GM23338 (cell line): Measurements from ENCODE around the gene CASK. TPM values are rescaled to one million over a fixed set of nuclear protein-coding genes. Genes with fewer than 3 reads are reported as not detected.

ENCODE experiments used
- ATAC-seq: fragments of 200-7000 bp; cut with Tn5 transposase; 3 replicates; pipeline ENCODE4 v1.9.1; 2020
- DNase-seq: peaks from one replicate; pipeline ENCODE4 v3.0.0-alpha.2; 2015; ENCODE audit warnings: low spot score
- H2AFZ ChIP-seq: fragments of 200-600 bp; sonication (generic); 2 replicates; pipeline ENCODE4 v1.8.0; 2016; ENCODE audit warnings: antibody characterized with exemption, mild to moderate bottlenecking, moderate library complexity
- H3F3A ChIP-seq: fragments of 200-600 bp; sonication (generic); replicated peaks from 2 replicates; pipeline ENCODE4 v1.8.0; 2017; ENCODE audit warnings: antibody characterized with exemption, mixed run types, low read depth
- H3K27ac ChIP-seq: fragments of 200-600 bp; sonication (generic); 2 replicates; pipeline ENCODE4 v1.6.1; 2016; ENCODE audit warnings: low read depth
- H3K27me3 ChIP-seq: fragments of 200-600 bp; sonication (generic); 2 replicates; pipeline ENCODE4 v1.8.0; 2016; ENCODE audit warnings: mild to moderate bottlenecking, mixed run types, moderate library complexity; ENCODE audit not compliant: insufficient read depth
- H3K36me3 ChIP-seq: fragments of 200-600 bp; sonication (generic); 2 replicates; pipeline ENCODE4 v1.8.0; 2016; ENCODE audit warnings: mild to moderate bottlenecking; ENCODE audit not compliant: insufficient read depth
- H3K4me1 ChIP-seq: fragments of 200-600 bp; sonication (generic); 2 replicates; pipeline ENCODE4 v1.8.0; 2016; ENCODE audit warnings: mild to moderate bottlenecking, moderate library complexity; ENCODE audit not compliant: insufficient read depth
- H3K4me2 ChIP-seq: fragments of 200-600 bp; sonication (generic); 2 replicates; pipeline ENCODE4 v1.7.1; 2017; ENCODE audit warnings: mixed run types
- H3K4me3 ChIP-seq: fragments of 200-600 bp; sonication (generic); 2 replicates; pipeline ENCODE4 v1.6.1; 2016; ENCODE audit warnings: mixed run types
- H3K79me2 ChIP-seq: fragments of 200-600 bp; sonication (generic); replicated peaks from 2 replicates; pipeline ENCODE4 v1.8.0; 2017; ENCODE audit warnings: mild to moderate bottlenecking; ENCODE audit not compliant: insufficient read depth
- H3K9me2 ChIP-seq: fragments of 200-600 bp; sonication (generic); 2 replicates; pipeline ENCODE4 v1.8.0; 2017; ENCODE audit not compliant: insufficient read depth
- H4K20me1 ChIP-seq: fragments of 200-600 bp; sonication (generic); replicated peaks from 2 replicates; pipeline ENCODE4 v1.8.0; 2017; ENCODE audit warnings: mild to moderate bottlenecking; ENCODE audit not compliant: insufficient read depth
- H3K27ac Mint-ChIP-seq: 2 replicates; pipeline ENCODE4 v1.8.0; 2020; ENCODE audit warnings: inconsistent platforms, mild to moderate bottlenecking, moderate library complexity, mixed read lengths
- H3K27me3 Mint-ChIP-seq: 3 replicates; pipeline ENCODE4 v1.8.0; 2022; ENCODE audit warnings: low read depth, mild to moderate bottlenecking, moderate library complexity, mixed read lengths, inconsistent platforms; ENCODE audit not compliant: insufficient read depth, poor library complexity
- H3K36me3 Mint-ChIP-seq: 3 replicates; pipeline ENCODE4 v1.8.0; 2021; ENCODE audit warnings: low read depth, mild to moderate bottlenecking, inconsistent platforms, moderate library complexity, mixed read lengths
- H3K4me1 Mint-ChIP-seq: 3 replicates; pipeline ENCODE4 v1.8.0; 2020; ENCODE audit warnings: mild to moderate bottlenecking, inconsistent platforms, mixed read lengths
- H3K4me3 Mint-ChIP-seq: 3 replicates; pipeline ENCODE4 v1.8.0; 2021; ENCODE audit warnings: moderate library complexity, mild to moderate bottlenecking, inconsistent platforms, mixed read lengths
- H3K9me3 Mint-ChIP-seq: 3 replicates; pipeline ENCODE4 v1.8.0; 2020; ENCODE audit warnings: moderate library complexity, mild to moderate bottlenecking, inconsistent platforms, mixed read lengths
- EZH2 ChIP-seq: fragments of 200-600 bp; sonication (generic); IDR thresholded peaks from one replicate; pipeline ENCODE4 v1.8.0; 2017; ENCODE audit warnings: antibody characterized with exemption, mild to moderate bottlenecking, low read depth; ENCODE audit not compliant: unreplicated experiment
- EZH2phosphoT487 ChIP-seq: fragments of 200-600 bp; sonication (generic); IDR thresholded peaks from one replicate; pipeline ENCODE4 v1.8.1; 2018; ENCODE audit warnings: antibody characterized with exemption; ENCODE audit not compliant: unreplicated experiment
- JUNB ChIP-seq: IDR thresholded peaks from one replicate; pipeline ENCODE4 v1.6.1; 2016; ENCODE audit warnings: antibody characterized with exemption; ENCODE audit not compliant: unreplicated experiment
- NANOG ChIP-seq: IDR thresholded peaks from 2 replicates; pipeline ENCODE4 v1.6.1; 2016; ENCODE audit warnings: antibody characterized with exemption, borderline replicate concordance
- STAT1 ChIP-seq: IDR thresholded peaks from one replicate; pipeline ENCODE4 v1.6.1; 2016; ENCODE audit warnings: antibody characterized with exemption; ENCODE audit not compliant: unreplicated experiment
- ZNF331 ChIP-seq: fragments of 250-450 bp; sonication (Bioruptor Pico); IDR thresholded peaks from 2 replicates; pipeline ENCODE4 v1.5.0; 2020; ENCODE audit warnings: low read depth, mild to moderate bottlenecking, moderate library complexity
- ZNF462 ChIP-seq: fragments of 250-450 bp; sonication (Bioruptor Pico); IDR thresholded peaks from 2 replicates; pipeline ENCODE4 v1.5.0; 2020; ENCODE audit warnings: mild to moderate bottlenecking, moderate library complexity
- polyA plus RNA-seq: library from polyadenylated mRNA; unstranded; fragments of >200 nt; fragmentation: Nextera tagmentation; extraction: Ambion mirVana; gene quantifications from 2 replicates; pipeline ENCODE4 v1.2.1, GENCODE V29; 2016
- total RNA-seq: library from RNA; depleted of rRNA; stranded (reverse); fragments of >200 nt; shearing (Covaris generic); gene quantifications from 2 replicates; pipeline ENCODE4 v1.2.3, GENCODE V29; 2014
- TF ChIP-seq, protein P1 (sequence below), 2 experiments: fragments of 200-600 bp in 1 of 2; sonication (generic) in 1 of 2; conservative IDR thresholded peaks; 2 replicates each; pipeline versions ENCODE4 v1.5.1 to v1.6.1; 2016 to 2017; ENCODE audit warnings: antibody characterized with exemption in 2 of 2, low read depth in 2 of 2, mild to moderate bottlenecking in 2 of 2, moderate library complexity in 1 of 2
- TF ChIP-seq, protein P2 (sequence below): IDR thresholded peaks from 2 replicates; pipeline ENCODE4 v1.6.1; 2016; ENCODE audit warnings: antibody characterized with exemption

Gene CASK
- total and polyA plus RNA-seq, 2 experiments from 2014 or later = 15.3 to 44.4 TPM

DNA sequence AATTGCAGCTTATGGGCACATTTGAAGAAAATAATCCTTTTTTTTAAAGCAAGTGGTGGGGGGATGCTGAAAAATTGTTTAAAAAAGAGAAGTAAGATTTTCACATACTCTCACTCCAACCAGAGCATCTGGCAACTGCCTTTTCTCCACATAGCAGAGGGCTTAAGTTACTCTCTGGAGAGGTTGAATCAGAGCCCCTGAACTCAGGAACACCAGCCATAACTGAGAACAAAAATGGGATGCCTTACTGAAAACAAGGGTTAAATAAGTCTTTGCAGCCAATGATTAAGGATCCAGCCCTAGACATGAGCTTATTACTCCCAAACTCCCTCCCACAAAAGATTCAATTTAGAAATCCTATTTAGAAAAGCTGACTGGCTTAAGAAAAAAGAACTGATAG lies 27.5 kb downstream of the CASK start:
- no peak for TF ChIP-seq ZNF462
- no peak for TF ChIP-seq JUNB
- TF ChIP-seq, protein P1, sequence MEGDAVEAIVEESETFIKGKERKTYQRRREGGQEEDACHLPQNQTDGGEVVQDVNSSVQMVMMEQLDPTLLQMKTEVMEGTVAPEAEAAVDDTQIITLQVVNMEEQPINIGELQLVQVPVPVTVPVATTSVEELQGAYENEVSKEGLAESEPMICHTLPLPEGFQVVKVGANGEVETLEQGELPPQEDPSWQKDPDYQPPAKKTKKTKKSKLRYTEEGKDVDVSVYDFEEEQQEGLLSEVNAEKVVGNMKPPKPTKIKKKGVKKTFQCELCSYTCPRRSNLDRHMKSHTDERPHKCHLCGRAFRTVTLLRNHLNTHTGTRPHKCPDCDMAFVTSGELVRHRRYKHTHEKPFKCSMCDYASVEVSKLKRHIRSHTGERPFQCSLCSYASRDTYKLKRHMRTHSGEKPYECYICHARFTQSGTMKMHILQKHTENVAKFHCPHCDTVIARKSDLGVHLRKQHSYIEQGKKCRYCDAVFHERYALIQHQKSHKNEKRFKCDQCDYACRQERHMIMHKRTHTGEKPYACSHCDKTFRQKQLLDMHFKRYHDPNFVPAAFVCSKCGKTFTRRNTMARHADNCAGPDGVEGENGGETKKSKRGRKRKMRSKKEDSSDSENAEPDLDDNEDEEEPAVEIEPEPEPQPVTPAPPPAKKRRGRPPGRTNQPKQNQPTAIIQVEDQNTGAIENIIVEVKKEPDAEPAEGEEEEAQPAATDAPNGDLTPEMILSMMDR (conservative IDR thresholded peaks at IDR 0.05; ENCODE audit: low read depth in 2 of 2) = no peak
- DNase-seq = no peak
- Histone ChIP-seq H3K9me2 (no peaks in the 10 kb centered on the region), H3K79me2 (peaks cover 57% of the 10 kb centered on the region), H2AFZ (no peak overlapping the region), H3K27ac (no peak overlapping the region), H3K4me2 (no peak overlapping the region), H3K36me3 (no peaks in the 10 kb centered on the region), H3F3A (no peaks in the 10 kb centered on the region), H3K4me1 (no peaks in the 10 kb centered on the region; the same call in 1 of the 2 replicates), H3K27me3 (no peaks in the 10 kb centered on the region), H4K20me1 (peaks cover 3% of the 10 kb centered on the region), H3K4me3 (no peak overlapping the region)
- Mint-ChIP-seq H3K4me1 (peaks cover 12% of the 10 kb centered on the region; the same call in 2 of the 3 replicates), H3K36me3 (peaks cover 7% of the 10 kb centered on the region), H3K4me3 (no peak overlapping the region), H3K27me3 (no peaks in the 10 kb centered on the region), H3K9me3 (peaks cover 6% of the 10 kb centered on the region; the same call in 2 of the 3 replicates), H3K27ac (no peak overlapping the region)
- ATAC-seq = no peak

DNA sequence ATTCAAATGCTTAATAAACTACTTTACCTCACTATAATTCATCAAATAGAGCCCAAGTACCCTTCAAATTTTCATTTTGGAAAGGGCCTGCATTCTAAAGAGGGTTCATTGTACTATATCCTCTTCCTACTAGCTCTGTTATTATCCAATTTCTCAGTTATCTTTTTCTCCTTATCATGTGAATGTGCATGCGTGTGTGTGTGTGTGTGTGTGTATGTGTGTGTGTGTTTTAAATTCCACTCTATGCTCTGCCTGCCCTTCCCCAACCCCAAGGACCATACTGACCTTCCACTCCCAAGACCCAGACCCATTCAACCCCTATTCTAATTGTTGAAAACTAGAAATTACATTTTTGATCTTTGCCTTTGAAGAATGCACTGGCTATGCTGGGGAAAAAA lies 33.3 kb downstream of the CASK start:
- Mint-ChIP-seq H3K27ac (no peak overlapping the region), H3K4me3 (no peak overlapping the region), H3K27me3 (no peaks in the 10 kb centered on the region), H3K9me3 (no peaks in the 10 kb centered on the region), H3K4me1 (peaks cover 5% of the 10 kb centered on the region; the same call in 2 of the 3 replicates), H3K36me3 (peaks cover 4% of the 10 kb centered on the region; the same call in 2 of the 3 replicates)
- no peaks in the 10 kb centered on the region; the same call in none of the 2 replicates for H4K20me1 ChIP-seq
- DNase-seq (no peak), ATAC-seq (no peak)
- no peak overlapping the region for H3K27ac ChIP-seq
- H3K9me2 ChIP-seq = no peaks in the 10 kb centered on the region
- H3K4me3 ChIP-seq = no peak overlapping the region
- no peak overlapping the region for H2AFZ ChIP-seq
- H3K36me3 ChIP-seq = no peaks in the 10 kb centered on the region
- H3F3A ChIP-seq = no peaks in the 10 kb centered on the region
- H3K4me1 ChIP-seq = 0 out of 2 replicates have a peak, but pooled peaks cover 3% of the 10 kb centered on the region
- H3K27me3 ChIP-seq = no peaks in the 10 kb centered on the region
- H3K4me2 ChIP-seq = no peak overlapping the region
- peaks cover 77% of the 10 kb centered on the region for H3K79me2 ChIP-seq
- TF ChIP-seq, protein P1 (conservative IDR thresholded peaks at IDR 0.05; ENCODE audit: low read depth in 2 of 2) = no peak
- TF ChIP-seq EZH2 (no peak), EZH2phosphoT487 (no peak), JUNB (no peak), ZNF331 (CRISPR knock-in tag) (no peak), NANOG (no peak), STAT1 (no peak)
- TF ChIP-seq, protein P2, sequence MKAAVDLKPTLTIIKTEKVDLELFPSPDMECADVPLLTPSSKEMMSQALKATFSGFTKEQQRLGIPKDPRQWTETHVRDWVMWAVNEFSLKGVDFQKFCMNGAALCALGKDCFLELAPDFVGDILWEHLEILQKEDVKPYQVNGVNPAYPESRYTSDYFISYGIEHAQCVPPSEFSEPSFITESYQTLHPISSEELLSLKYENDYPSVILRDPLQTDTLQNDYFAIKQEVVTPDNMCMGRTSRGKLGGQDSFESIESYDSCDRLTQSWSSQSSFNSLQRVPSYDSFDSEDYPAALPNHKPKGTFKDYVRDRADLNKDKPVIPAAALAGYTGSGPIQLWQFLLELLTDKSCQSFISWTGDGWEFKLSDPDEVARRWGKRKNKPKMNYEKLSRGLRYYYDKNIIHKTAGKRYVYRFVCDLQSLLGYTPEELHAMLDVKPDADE = no peak
